Gastroesophageal sphincter (tissue), 3 donors: Measurements from ENCODE around the gene CCDC40.

Experiments used
- EP300 ChIP-seq: sonication (generic); formaldehyde crosslinking; IDR thresholded peaks from one replicate; pipeline ENCODE4 v1.6.1; 2017; ENCODE audit warnings: antibody characterized with exemption, mild to moderate bottlenecking
- POLR2A ChIP-seq, 2 donors: fragments of 450-650 bp; IDR thresholded peaks; one replicate each; pipeline ENCODE4 v1.6.1; 2017; ENCODE audit warnings: antibody characterized with exemption in 2 of 2, mild to moderate bottlenecking in 2 of 2, moderate library complexity in 1 of 2
- POLR2AphosphoS5 ChIP-seq: sonication (generic); formaldehyde crosslinking; IDR thresholded peaks from one replicate; pipeline ENCODE4 v1.6.1; 2017; ENCODE audit warnings: antibody characterized with exemption
- TF ChIP-seq, protein P1 (sequence below), 4 experiments: fragments of 200-600 bp in 2 of 4; fragments of 450-650 bp in 2 of 4; sonication (generic) in 1 of 4; IDR thresholded peaks; one replicate each; pipeline ENCODE4 v1.5.1; 2017 to 2019; ENCODE audit warnings: antibody characterized with exemption in 4 of 4, mild to moderate bottlenecking in 2 of 4, moderate library complexity in 2 of 4

DNA sequence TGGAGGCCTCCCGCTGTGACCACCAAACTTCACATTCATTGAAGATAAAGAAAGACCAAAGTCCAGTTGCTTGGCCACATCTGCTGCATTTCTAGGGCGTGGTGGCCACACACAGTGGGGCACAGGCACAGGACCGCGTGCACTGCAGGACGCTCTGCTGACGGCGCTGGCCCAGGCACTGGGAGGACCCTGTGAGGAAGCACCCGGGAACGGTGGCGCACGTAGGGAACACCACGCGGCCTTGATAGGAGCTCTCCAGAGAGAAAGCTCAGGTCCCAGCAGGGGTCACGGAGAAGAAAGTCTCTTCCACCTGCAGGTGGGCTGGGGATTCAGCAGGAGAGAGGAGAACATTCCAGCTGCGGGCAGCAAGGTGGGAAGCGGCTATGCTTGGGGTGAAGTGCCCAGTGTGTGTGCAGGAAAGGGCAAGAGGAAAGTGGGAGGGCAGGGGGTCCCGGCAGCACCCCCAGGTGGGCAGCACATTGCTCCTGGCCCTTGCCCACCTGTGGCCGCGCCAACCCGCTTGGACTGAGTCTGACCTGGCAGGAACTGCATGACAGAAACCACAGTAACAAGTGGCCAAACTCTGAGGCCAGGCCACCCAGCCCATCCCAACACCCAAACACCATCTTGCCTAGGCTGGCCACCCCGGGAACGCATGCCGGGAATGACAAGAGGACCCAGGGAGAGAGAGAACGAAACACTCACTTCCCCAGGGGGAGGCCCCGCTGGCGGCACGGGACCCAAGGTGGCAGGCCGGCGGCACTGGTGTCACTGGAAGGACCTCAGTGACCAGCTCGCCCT, 33.6 kb upstream of the CCDC40 start:
- no peak for TF ChIP-seq POLR2A (IDR thresholded peaks at IDR 0.05)
- TF ChIP-seq, protein P1, sequence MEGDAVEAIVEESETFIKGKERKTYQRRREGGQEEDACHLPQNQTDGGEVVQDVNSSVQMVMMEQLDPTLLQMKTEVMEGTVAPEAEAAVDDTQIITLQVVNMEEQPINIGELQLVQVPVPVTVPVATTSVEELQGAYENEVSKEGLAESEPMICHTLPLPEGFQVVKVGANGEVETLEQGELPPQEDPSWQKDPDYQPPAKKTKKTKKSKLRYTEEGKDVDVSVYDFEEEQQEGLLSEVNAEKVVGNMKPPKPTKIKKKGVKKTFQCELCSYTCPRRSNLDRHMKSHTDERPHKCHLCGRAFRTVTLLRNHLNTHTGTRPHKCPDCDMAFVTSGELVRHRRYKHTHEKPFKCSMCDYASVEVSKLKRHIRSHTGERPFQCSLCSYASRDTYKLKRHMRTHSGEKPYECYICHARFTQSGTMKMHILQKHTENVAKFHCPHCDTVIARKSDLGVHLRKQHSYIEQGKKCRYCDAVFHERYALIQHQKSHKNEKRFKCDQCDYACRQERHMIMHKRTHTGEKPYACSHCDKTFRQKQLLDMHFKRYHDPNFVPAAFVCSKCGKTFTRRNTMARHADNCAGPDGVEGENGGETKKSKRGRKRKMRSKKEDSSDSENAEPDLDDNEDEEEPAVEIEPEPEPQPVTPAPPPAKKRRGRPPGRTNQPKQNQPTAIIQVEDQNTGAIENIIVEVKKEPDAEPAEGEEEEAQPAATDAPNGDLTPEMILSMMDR (IDR thresholded peaks at IDR 0.05): no peak
- TF ChIP-seq POLR2AphosphoS5: no peak
- TF ChIP-seq EP300: no peak
